GM18867 (cell line): ENCODE measurements around the gene GAS2.

Source experiments
- ATAC-seq: cut with Tn5 transposase; IDR thresholded peaks from one replicate; pipeline ENCODE4 v1.9.1; 2021; ENCODE audit warnings: mild to moderate bottlenecking, moderate library complexity; ENCODE audit not compliant: unreplicated experiment

The GAS2 gene

DNA sequence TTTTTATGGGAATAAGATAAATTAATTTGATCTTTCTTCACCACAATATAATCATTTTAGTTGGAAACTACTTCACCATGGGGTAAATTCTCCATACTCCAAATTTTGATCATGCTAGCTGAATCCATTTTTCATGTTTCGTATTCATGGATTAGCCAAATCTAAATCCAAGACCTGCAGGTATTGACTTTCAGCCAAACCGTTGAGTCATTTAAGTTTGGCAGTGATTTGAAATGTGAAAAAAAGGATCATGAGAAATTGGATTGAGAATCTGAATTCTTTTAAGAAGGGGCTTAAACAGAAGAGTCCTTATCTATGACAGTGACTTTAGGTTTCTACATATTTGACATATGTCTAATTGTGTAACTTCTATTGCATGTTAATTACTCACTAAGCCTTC lies 5.3 kb downstream of the GAS2 start:
- no peak for ATAC-seq

DNA sequence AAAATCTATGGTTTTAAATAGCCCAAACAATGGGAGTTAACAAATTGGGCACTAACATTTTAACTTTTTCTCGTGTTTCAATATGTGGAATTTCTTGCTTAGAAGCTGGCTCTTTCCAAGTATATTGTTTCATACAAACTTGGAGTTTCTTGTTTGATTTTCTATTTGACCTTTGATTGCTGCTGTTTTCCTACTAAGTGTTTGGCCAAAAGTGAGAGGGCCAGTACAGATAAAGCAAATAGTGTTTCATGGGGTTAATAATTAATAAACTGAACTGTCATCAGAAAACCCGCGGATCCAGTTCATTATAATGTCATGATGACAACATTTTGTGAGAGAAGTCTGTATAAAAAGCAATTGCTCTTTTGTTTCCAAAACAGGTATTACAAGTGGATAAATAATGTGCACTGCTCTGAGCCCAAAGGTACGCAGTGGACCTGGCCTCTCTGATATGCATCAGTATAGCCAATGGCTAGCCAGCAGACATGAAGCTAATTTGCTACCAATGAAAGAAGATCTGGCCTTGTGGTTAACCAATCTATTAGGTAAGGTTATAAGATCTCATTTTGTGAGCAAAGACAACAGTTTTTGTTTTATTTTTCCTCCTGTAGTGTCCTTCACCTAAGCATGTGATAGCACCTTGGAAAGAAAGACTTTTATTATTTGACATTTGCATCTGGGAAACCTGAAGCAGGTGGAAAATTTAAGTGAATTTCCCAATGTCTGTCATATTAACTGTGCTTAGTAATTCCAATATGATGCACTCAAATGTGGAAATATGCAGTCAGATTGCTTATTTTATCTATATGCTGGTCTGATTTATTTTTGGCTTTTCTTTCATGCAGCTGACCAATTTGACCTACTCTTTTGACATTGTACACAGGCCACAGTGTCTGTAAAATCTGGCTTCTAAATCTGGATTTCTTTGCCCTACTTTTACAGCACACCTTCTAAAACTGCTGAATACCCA lies 8.3 kb downstream of the GAS2 start:
- ATAC-seq: no peak

DNA sequence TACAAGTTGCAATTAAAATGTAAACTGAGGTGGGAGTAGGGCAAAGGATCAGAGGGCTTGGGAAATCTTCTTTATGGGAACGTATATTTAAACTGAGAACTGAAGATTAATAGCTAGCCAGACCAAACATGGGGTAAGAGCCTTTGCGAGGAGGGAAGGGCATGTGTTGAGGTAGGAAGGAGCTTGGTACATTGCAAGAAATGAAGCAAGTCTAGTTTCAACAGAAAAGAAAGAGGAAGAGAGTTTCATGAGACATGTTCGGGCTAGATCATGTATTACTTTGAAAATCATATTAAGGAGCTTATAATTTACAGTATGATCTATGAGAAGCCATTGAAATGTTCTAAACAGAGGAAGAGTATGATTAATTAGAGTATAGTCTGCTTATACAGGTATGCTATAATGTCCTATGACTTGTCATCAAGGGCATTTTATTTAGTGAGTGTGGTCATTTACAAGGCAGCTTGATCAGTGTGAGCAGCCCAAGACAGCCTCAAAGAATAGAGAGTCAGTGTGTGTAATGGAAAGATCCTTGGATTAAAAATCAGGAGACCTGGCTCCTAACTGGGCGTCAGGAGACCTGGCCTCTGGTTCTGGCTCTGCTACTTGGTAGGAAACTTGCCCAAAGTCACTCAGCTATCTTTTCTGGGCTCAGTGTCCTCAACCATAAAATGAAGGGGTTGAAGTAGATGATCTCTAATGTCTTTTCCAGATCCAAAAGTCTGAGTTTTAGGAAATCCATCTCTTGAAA lies 10.9 kb downstream of the GAS2 start:
- peak; percentile 62 for ATAC-seq

DNA sequence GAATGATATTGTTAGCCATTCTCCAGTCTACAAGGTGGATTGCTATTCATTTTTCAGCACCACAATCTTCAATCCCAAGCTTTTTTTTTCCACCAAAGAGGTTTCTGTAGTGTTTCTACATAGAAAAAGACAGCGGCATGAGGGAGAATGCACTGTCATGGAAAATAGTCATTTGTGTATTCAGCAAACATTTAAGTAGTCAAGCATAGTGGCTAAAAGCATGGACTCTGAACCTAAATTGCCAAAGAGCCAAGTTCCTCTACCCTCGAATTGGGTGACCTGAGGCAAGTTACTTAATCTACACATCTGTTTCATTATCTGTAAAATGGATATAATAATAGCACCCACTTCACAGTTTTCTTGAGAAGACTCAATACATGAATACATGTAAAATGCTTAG lies 14.2 kb downstream of the GAS2 start:
- ATAC-seq: no peak

DNA sequence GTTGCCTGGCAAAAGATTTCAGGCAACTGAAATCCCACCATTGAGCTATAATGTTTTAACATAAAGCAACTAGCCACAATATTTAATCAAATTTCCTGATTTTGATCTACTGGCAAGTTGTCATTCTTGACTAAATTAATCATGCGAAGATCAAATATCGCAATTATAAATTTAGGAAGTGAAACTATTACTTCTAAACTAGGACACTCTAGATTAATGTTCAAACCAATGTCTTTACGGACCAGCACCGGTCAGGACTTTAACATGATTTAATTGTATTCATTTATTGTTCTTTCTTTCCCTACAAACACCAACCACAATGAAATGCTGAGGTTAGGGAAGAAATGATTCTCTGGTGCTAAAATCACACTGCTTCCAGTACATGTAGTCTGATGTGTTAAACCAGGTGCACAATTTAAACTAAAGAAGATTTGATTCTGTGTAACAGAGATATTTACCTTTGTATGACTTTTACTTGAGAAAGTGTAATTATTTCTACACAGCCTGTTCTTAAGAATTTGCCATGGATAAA lies 14.9 kb downstream of the GAS2 start:
- ATAC-seq: peak; percentile 53

DNA sequence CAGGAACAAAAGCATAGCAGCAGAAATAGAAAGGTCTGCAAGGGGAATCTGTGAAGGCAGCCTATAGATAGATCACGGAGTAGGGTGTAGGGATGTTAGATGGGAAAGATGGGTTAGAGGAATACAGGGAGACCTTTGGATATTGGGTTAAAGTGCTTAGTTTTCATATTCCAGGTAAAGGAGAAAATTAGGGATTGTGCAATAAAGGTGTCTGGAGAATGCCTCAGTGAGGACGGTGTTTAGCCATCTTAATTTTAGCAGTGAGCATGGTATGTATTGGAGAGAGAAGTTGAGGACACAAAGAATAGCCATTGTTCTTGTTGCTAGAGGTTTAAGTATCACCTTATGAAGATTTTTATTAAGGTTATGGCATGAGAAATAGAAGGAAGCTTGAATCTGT lies 17.7 kb downstream of the GAS2 start:
- no peak for ATAC-seq

DNA sequence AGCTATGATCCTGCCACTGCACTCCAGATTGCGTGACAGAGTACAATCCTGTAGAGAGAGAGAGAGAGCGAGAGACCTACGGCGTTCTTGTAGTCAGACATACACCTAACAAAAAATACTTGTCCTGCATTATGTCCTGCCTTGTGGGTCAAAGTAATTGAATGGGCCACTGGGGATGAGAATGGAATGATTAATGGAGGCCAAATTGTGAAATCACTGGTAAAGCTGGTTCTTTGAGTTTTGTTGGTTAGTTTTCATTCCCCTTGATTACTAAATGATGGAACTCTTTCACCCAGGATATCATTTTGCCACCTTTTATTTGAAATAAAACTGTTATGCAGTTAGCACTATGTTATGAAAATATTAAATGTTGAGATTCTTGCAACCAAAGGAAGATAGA lies 18.7 kb downstream of the GAS2 start:
- no peak for ATAC-seq

DNA sequence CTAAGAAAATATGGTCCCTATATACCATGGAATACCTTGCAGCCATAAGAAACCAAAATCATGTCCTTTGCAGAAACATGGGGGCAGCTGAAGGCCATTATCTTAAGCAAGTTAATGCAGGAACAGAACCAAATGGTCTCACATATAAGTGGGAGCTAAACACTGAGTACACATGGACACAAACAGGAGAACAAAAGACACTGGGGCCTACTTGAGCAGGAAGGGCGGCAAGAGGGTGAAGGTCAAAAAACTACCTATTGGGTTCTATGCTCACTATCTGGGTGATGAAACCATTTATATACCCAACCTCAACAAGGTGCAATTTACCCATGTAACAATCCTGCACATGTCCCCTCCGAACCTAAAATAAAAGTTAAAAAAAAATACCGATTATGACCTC lies 22.5 kb downstream of the GAS2 start:
- no peak for ATAC-seq

DNA sequence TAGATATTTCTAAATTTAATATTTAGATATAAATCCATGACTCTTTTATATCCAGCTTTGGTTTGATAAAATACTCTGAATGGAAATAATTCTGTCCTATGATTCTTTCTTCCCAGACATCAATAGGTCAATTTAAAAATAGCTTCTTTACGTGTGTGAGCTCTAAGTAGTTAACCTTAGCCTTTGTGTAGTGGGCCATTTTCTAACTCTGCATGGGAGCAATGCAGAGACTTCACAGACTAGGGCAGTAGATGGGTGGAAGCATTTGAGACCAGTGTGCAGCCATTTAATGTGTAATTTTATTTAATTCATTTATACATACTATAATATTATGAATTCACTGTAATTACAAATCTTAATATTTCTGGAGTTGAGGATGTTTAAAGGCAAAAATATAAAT lies 23.8 kb downstream of the GAS2 start:
- ATAC-seq: no peak

DNA sequence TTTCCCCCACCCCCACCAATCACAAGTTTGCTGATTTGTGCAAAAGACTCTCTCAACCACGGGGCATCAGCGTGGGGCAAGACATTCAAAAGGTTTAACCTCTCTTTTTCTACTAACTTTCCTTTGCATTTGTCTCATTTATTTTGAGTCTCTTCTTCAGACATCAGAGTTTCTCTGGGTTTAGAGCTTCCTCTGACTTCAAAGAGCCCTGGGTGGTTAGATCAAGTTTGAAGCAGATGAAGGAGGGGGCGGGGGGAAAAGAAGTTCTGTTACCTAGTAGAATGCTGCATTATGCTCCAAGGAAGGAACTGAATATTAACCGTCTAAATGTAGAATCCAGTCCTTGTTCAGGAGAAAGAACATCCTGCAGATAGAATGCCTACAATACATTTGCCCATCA lies 24.5 kb downstream of the GAS2 start:
- ATAC-seq: no peak

DNA sequence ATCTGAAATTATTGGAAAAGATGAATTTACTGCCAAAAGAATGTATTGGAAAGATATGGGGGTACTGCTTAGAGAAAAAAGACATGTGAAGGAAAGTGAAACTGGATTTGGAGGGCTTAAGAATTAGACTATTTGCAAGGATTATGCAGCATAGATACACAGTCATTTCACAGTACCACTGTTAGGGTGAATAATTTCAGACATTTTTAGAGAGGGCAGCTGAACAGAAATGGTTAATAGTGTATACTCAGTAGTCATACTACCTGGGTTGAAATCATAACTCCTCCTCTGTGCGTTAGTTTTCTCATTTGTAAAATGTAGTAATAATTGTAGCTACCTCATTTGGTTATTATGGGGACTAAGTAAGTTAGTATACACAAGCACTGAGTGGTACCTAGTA lies 33.0 kb downstream of the GAS2 start:
- ATAC-seq: peak; percentile 56

DNA sequence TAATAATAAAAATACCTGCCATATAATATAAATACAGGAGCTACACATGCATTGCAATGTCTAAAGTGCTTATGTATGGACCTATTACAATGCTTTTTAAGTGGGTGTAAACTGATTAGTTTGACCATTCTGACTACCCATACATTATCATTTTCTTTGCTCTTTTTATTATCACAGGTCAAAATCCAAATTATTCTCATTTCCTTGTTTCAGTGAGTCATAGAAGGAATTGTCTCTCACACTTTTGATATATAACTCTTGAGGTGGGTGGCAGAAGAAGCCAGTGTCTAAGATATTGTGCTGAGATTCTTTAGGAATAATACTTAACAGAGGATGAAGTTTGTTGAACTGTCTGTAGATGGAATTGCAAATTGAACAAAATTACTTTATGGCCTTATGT lies 35.6 kb downstream of the GAS2 start:
- no peak for ATAC-seq

DNA sequence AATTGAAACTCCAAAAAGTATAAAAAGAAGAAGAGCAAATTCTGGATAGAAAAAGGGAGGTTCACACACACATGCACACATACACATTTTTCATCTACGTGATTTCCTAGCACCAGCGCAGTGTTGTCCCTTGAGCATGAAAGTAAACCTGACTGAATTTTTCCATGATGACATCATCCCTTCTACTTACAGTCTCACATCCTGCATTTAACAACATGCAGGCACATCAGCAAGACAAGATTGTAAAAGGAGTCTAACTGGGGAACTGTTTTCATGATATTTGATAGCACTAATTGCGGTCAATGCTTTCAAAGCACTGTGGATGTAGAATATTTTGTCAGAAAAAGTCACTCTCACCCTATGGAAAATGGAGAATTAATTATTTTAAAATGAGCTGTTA lies 36.6 kb downstream of the GAS2 start:
- peak; percentile 64 for ATAC-seq

DNA sequence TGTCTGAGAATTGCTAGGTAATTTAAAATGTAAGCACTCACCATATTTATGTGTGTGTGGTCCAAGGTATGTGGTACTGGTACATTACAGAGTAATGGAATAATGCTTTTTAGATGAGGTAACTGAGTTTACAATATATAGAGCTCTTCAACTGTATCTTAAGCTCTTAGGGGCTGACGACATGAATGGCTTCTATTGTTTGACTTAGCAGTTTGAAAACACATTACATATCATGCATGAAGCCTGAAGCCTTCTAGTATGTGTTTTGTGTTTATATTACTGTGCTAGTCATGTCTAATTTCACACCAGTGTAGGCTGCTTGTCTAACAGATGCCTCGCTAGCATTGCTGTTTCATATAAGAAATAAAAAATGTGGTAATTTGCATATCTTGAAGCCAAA lies 37.2 kb downstream of the GAS2 start:
- no peak for ATAC-seq

DNA sequence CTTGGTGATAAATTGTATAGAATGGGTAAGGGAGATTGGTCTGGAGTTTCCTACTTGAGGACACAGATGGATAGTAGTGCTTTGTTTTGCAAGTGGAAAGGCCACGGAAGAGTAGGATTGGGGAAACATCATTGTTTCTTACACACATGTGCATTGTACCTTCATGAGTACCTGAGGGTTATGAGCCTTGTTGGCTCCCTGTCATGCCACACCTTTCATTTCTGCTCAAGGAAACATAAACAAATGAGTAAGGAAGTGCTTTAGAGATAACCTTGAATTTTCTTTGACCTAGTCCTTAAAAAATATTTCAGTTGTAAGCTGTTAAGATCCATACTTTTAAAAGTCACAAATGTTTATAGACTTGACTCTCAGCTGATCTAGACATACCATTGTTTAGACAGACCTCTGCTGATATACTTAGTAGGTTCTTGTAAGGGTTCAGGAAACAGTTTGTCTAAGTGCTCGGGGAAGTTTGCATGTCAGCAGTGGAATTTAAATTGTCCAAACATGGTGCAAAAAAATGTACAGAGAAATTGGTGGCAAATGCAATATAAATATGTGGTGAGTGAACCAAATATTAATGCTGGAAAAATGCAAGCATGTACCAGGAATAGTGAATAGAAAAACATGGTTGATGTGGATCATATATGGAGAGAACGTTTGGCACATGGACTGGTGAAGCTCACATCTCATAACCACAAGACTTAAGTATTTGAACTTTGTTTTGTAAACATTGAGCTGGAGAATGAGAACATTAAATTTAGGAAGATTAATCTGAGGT lies 40.9 kb downstream of the GAS2 start:
- no peak for ATAC-seq

DNA sequence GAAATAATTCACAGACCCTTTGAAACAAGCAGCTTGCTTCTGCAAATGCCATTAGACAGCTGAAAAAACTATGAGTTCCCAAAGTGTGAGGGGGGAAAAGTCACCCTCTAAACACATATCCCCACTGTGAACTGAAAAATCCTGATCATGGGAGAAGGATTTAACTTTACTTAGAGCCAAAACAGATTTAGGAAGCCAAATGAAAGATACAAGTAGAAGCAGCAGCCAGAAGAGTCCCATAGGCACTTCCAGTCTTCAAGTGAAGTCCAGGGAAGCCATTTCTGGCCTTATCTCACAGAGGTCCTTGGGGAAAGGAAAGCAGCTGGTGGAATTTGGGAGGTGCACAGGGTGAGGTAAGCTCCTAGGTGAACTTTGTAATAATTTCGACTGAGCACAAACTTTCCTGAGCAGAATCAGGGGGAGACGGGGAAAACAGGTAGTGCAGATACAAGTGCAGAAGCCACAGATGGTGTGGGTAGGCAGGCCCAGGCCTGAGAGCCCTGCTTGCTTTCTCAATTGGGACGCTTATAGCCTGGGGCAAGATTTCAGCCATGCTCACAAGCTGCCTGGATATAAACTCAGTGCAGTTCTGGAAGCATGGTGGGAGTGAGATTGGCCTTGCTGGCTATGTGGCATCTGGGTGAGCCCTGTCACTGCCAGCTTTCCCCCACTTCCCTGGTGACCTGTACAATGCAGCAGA lies 44.8 kb downstream of the GAS2 start:
- ATAC-seq: no peak

DNA sequence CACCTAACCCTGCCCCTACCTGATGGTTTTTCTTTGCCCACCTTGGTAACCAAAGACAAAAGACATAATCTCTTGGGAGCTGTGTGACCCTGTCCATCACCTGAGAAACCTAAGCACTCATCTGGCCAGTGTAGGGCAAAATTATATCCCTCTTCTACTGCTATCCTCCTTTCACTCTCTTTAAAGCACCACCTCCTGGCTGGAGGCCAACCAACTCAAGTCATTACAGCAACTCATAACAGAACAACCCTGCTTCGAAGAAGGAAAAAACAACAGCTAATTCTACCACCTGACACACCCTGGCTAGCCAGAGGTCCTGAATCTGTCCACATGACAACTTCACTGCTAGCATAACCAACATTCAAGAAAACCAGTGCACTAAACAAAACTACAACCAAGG lies 45.5 kb downstream of the GAS2 start:
- no peak for ATAC-seq

DNA sequence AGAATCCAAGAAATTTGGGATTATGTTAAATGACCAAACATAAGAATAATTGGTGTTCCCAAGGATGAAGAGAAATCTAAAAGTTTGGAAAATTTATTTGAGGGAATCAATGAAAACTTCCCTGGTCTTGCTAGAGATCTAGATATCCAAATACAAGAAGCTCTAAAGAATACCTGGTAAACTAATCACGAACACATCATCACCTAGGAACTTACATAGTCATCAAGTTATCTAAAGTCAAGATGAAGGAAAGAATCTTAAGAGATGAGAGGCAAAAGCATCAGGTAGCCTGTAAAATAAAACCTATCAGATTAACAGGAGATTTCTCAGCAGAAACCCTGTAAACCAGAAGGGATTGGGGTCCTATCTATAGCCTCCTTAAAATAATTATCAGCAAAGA lies 46.9 kb downstream of the GAS2 start:
- ATAC-seq: no peak

DNA sequence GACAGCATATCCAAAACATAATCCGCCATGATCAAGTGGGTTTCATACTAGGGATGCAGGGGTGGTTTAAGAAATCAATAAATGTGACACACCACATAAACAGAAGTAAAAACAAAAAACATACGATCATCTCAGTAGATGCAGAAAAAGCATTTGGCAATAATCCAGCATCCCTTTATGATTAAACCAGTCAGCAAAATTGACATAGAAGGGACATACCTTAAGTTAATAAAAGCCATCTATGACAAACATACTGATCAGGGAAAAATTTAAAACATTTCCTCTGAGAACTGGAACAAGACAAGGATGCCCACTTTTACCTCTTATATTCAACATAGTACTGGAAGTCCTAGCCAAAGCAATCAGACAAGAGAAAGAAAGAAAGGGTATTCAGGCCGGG lies 49.6 kb downstream of the GAS2 start:
- no peak for ATAC-seq

DNA sequence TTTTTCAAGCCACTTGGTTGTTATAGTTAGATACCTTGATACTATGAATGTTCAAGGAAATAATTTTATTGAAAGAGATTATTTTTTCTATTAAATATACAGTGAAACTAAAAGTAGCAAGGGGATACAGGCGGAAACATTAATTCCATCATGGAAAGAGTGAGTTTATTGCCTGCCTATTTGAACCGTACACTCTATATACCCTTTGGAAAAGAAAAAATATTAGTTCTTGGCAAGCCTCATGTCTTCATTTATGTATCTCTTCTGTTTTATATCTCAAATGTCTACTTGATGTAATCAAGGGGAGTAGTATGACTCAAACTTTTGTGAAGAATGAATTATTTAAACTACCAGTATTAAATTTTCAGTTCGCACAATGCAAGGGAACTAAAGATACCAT lies 54.0 kb downstream of the GAS2 start:
- ATAC-seq: no peak

DNA sequence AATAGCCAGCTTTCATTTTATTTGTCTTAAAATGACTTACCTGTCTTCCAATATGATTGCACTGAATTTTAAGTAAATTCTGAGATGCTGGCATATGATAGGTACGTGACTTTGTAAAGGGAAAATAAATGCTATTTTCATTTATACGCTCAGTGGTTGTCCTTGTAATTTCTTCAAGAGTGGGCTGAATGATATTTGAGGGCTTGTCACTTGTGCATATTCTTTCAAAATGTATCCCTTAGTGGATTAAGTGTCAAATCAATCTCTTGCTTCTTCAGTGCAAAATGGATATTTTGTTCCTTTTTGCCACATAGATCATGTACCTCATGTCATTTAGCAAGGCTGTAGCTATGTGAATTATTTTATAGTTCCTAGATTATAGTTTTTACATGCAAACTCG lies 56.9 kb downstream of the GAS2 start:
- no peak for ATAC-seq
